Mesendoderm (in vitro differentiated cells): ENCODE results near the gene SNPH.

Experiments
- DNase-seq: peaks from one replicate; pipeline ENCODE4 v3.0.0; 2013
- H2AK5ac ChIP-seq: 2 replicates; pipeline ENCODE4 v1.6.1; 2013; ENCODE audit warnings: low read length, inconsistent platforms
- H2BK120ac ChIP-seq: 2 replicates; pipeline ENCODE4 v1.6.1; 2013; ENCODE audit warnings: low read depth, mild to moderate bottlenecking, low read length, moderate library complexity, mixed read lengths
- H2BK15ac ChIP-seq: replicated peaks from 2 replicates; pipeline ENCODE4 v1.6.1; 2013; ENCODE audit warnings: low read depth, mild to moderate bottlenecking, moderate library complexity
- H2BK5ac ChIP-seq: 2 replicates; pipeline ENCODE4 v1.6.1; 2013; ENCODE audit warnings: low read length, inconsistent platforms
- H3K18ac ChIP-seq: 2 replicates; pipeline ENCODE4 v1.6.1; 2013; ENCODE audit warnings: mild to moderate bottlenecking, low read length, mixed read lengths
- H3K23ac ChIP-seq: one replicate; pipeline ENCODE4 v1.6.1; 2013; ENCODE audit warnings: low read length
- H3K27ac ChIP-seq: 2 replicates; pipeline ENCODE4 v1.5.1; 2013; ENCODE audit warnings: low read depth, mild to moderate bottlenecking, inconsistent platforms, low read length, moderate library complexity
- H3K27me3 ChIP-seq: 2 replicates; pipeline ENCODE4 v1.6.1; 2013; ENCODE audit warnings: low read length, control low read depth, mild to moderate bottlenecking, inconsistent platforms; ENCODE audit not compliant: insufficient read depth, poor library complexity
- H3K36me3 ChIP-seq: 2 replicates; pipeline ENCODE4 v1.6.1; 2013; ENCODE audit warnings: low read length, inconsistent platforms; ENCODE audit not compliant: control insufficient read depth, insufficient read depth
- H3K4ac ChIP-seq: one replicate; pipeline ENCODE4 v1.6.1; 2013; ENCODE audit warnings: low read depth, mild to moderate bottlenecking, low read length, moderate library complexity
- H3K4me1 ChIP-seq: 2 replicates; pipeline ENCODE4 v1.6.1; 2013; ENCODE audit warnings: low read depth, low read length, inconsistent platforms; ENCODE audit not compliant: control insufficient read depth
- H3K4me2 ChIP-seq: 2 replicates; pipeline ENCODE4 v1.6.1; 2013; ENCODE audit warnings: low read length
- H3K4me3 ChIP-seq: 2 replicates; pipeline ENCODE4 v1.5.1; 2013; ENCODE audit warnings: mild to moderate bottlenecking, low read length
- H3K56ac ChIP-seq: one replicate; pipeline ENCODE4 v1.6.1; 2013; ENCODE audit warnings: low read length
- H3K79me1 ChIP-seq: 2 replicates; pipeline ENCODE4 v1.6.1; 2013; ENCODE audit warnings: low read length, inconsistent platforms
- H3K79me2 ChIP-seq: 2 replicates; pipeline ENCODE4 v1.6.1; 2013; ENCODE audit warnings: mild to moderate bottlenecking, low read length; ENCODE audit not compliant: control insufficient read depth, insufficient read depth
- H3K9ac ChIP-seq: 2 replicates; pipeline ENCODE4 v1.6.1; 2013; ENCODE audit warnings: low read length, inconsistent platforms
- H4K5ac ChIP-seq: one replicate; pipeline ENCODE4 v1.6.1; 2013; ENCODE audit warnings: low read length
- H4K8ac ChIP-seq: one replicate; pipeline ENCODE4 v1.6.1; 2013; ENCODE audit warnings: low read depth, mild to moderate bottlenecking, control low read depth, low read length, moderate library complexity
- WGBS: extraction: QIAGEN DNeasy Blood & Tissue Kit; methylation state at CpG from one replicate; pipeline ENCODE4 v1.1.7; 2013; ENCODE audit warnings: low lambda C conversion rate, missing lambda C conversion rate; ENCODE audit not compliant: insufficient coverage; ENCODE audit errors: extremely low coverage; 5-methylcytosine and 5-hydroxymethylcytosine counted together

SNPH gene

GRCh38 chr20:1254254-1254653 lies 11.8 kb upstream of the SNPH start:
- Histone ChIP-seq H4K5ac (no peak overlapping the region), H2BK15ac (no peak overlapping the region), H3K56ac (no peak overlapping the region), H3K27ac (no peak overlapping the region), H3K18ac (no peak overlapping the region), H3K79me1 (no peaks in the 10 kb centered on the region), H3K9ac (no peak overlapping the region), H3K4me2 (no peak overlapping the region), H4K8ac (no peak overlapping the region), H3K27me3 (no peaks in the 10 kb centered on the region), H2BK5ac (no peak overlapping the region), H3K4me1 (no peaks in the 10 kb centered on the region), H3K4ac (no peak overlapping the region), H3K23ac (no peak overlapping the region), H3K79me2 (no peaks in the 10 kb centered on the region), H3K4me3 (no peak overlapping the region), H2AK5ac (no peak overlapping the region), H3K36me3 (no peaks in the 10 kb centered on the region), H2BK120ac (no peak overlapping the region)
- WGBS = no CpG with 5 or more reads among the region's 2 CpGs
- no peak for DNase-seq

- Histone ChIP-seq H3K36me3 (no peaks in the 10 kb centered on the region), H3K79me2 (no peaks in the 10 kb centered on the region), H3K56ac (no peak overlapping the region), H4K8ac (no peak overlapping the region), H3K27ac (no peak overlapping the region), H2BK120ac (no peak overlapping the region), H2BK15ac (no peak overlapping the region), H2BK5ac (no peak overlapping the region), H3K18ac (no peak overlapping the region), H3K4ac (no peak overlapping the region), H3K79me1 (no peaks in the 10 kb centered on the region), H3K4me2 (no peak overlapping the region), H4K5ac (no peak overlapping the region), H2AK5ac (no peak overlapping the region), H3K27me3 (no peaks in the 10 kb centered on the region), H3K4me1 (no peaks in the 10 kb centered on the region), H3K9ac (no peak overlapping the region), H3K23ac (no peak overlapping the region), H3K4me3 (no peak overlapping the region)
- WGBS = no CpG with 5 or more reads among the region's 2 CpGs
- no peak for DNase-seq
Observed at GRCh38 chr20:1255675-1256074, 10.4 kb upstream of the SNPH start.

GRCh38 chr20:1263853-1264252 lies 2.2 kb upstream of the SNPH start:
- Histone ChIP-seq H3K56ac (no peak overlapping the region), H3K27me3 (no peaks in the 10 kb centered on the region), H3K4me2 (no peak overlapping the region), H3K23ac (no peak overlapping the region), H2BK5ac (no peak overlapping the region), H3K4me3 (no peak overlapping the region), H4K5ac (no peak overlapping the region), H3K4ac (no peak overlapping the region), H2BK15ac (no peak overlapping the region), H3K79me1 (no peaks in the 10 kb centered on the region), H4K8ac (no peak overlapping the region), H3K18ac (no peak overlapping the region), H3K27ac (no peak overlapping the region), H2AK5ac (no peak overlapping the region), H3K4me1 (no peaks in the 10 kb centered on the region), H3K9ac (no peak overlapping the region), H2BK120ac (no peak overlapping the region), H3K36me3 (no peaks in the 10 kb centered on the region), H3K79me2 (no peaks in the 10 kb centered on the region)
- DNase-seq = peak; percentile 49
- WGBS = no CpG with 5 or more reads among the region's 1 CpG

GRCh38 chr20:1264727-1265126 lies 1.4 kb upstream of the SNPH start:
- H4K8ac ChIP-seq = no peak overlapping the region
- H3K27ac ChIP-seq = no peak overlapping the region
- H3K23ac ChIP-seq = no peak overlapping the region
- H3K56ac ChIP-seq = no peak overlapping the region
- no peak overlapping the region for H2BK15ac ChIP-seq
- H2BK5ac ChIP-seq = no peak overlapping the region
- H3K79me1 ChIP-seq = no peaks in the 10 kb centered on the region
- H3K4me3 ChIP-seq = no peak overlapping the region
- no peak overlapping the region for H3K18ac ChIP-seq
- H2BK120ac ChIP-seq = no peak overlapping the region
- no peak overlapping the region for H3K4ac ChIP-seq
- no peak overlapping the region for H2AK5ac ChIP-seq
- no peak overlapping the region for H4K5ac ChIP-seq
- no peak overlapping the region for H3K4me2 ChIP-seq
- no peaks in the 10 kb centered on the region for H3K36me3 ChIP-seq
- H3K79me2 ChIP-seq = no peaks in the 10 kb centered on the region
- no CpG with 5 or more reads among the region's 2 CpGs for WGBS
- H3K27me3 ChIP-seq = no peaks in the 10 kb centered on the region
- DNase-seq = no peak
- no peaks in the 10 kb centered on the region for H3K4me1 ChIP-seq
- no peak overlapping the region for H3K9ac ChIP-seq

GRCh38 chr20:1265226-1265915 lies 723 bp upstream of the SNPH start:
- no peak overlapping the region for H3K4ac ChIP-seq

GRCh38 chr20:1265916-1266166 lies 253 bp upstream of the SNPH start:
- H2BK15ac ChIP-seq = no peak overlapping the region
- no peaks in the 10 kb centered on the region for H3K4me1 ChIP-seq
- no peak for DNase-seq
- peak overlapping the region; percentile 74 for H3K56ac ChIP-seq
- no peaks in the 10 kb centered on the region for H3K79me1 ChIP-seq
- peak overlapping the region; percentile 55 for H3K9ac ChIP-seq
- H3K27me3 ChIP-seq = no peaks in the 10 kb centered on the region
- H2BK5ac ChIP-seq = no peak overlapping the region
- H3K27ac ChIP-seq = no peak overlapping the region
- no peaks in the 10 kb centered on the region for H3K36me3 ChIP-seq
- H3K4me2 ChIP-seq = peak overlapping the region; percentile 50
- no CpG with 5 or more reads among the region's 10 CpGs for WGBS
- no peak overlapping the region for H3K18ac ChIP-seq
- H3K4ac ChIP-seq = no peak overlapping the region
- H3K23ac ChIP-seq = no peak overlapping the region
- H2BK120ac ChIP-seq = no peak overlapping the region
- no peak overlapping the region for H4K8ac ChIP-seq
- no peaks in the 10 kb centered on the region for H3K79me2 ChIP-seq
- H3K4me3 ChIP-seq = no peak overlapping the region
- no peak overlapping the region for H4K5ac ChIP-seq
- no peak overlapping the region for H2AK5ac ChIP-seq

More at GRCh38 chr20:1265226-1265915, 723 bp upstream of the SNPH start:
- Histone ChIP-seq H3K79me1 (no peaks in the 10 kb centered on the region), H3K9ac (no peak overlapping the region), H2BK120ac (no peak overlapping the region), H3K56ac (no peak overlapping the region), H2BK5ac (no peak overlapping the region), H2AK5ac (no peak overlapping the region), H3K4me1 (no peaks in the 10 kb centered on the region), H4K5ac (no peak overlapping the region), H3K4me2 (no peak overlapping the region), H4K8ac (no peak overlapping the region), H3K4me3 (no peak overlapping the region), H3K36me3 (no peaks in the 10 kb centered on the region), H2BK15ac (no peak overlapping the region), H3K79me2 (no peaks in the 10 kb centered on the region), H3K18ac (no peak overlapping the region), H3K27ac (no peak overlapping the region), H3K23ac (no peak overlapping the region), H3K27me3 (no peaks in the 10 kb centered on the region)
- WGBS = no CpG with 5 or more reads among the region's 4 CpGs
- no peak for DNase-seq
